H4 (cell line): ENCODE measurements around the gene KRTAP10-6. TPM values are rescaled to one million over a fixed set of nuclear protein-coding genes. Genes with fewer than 3 reads are reported as not detected.
"Not testable (repeated sequence)": the region's sequence is repeated elsewhere in the genome, so short reads cannot be mapped to it uniquely, and the experiment has no call there.

Source experiments
- DNase-seq: peaks from one replicate; pipeline ENCODE4 v3.0.0-alpha.2; 2015; ENCODE audit warnings: low spot score
- total RNA-seq: library from RNA; depleted of rRNA; stranded (reverse); fragments of >200 nt; shearing (Covaris generic); gene quantifications from 2 replicates; pipeline ENCODE4 v1.2.3, GENCODE V29; 2014

KRTAP10-6 gene
- total RNA-seq, 1 experiment from 2014 or later = not detected

DNA sequence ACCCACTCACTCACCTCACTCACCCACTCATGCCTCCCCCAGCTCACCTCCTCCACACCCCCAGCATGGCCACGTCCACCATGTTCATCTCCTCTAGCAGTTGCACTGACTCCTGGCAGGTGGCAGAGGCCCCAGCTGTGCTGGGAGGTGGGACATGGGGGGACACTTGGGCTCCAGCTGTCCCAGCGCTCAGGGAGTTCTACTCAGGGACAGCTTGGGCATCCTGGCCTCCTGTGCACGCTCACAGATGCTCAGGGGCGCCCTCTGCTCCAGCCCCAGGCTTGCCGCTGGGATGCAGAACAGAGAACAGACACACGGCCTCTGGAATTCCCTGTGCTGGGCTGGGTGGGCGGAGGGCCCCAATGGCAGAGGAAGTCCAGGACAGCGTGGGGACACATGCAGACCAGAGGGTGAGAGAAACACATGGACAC is 24.8 kb upstream of the KRTAP10-6 start:
- DNase-seq = no peak

- no peak for DNase-seq
These were observed 24.3 kb upstream of the KRTAP10-6 start for GRCh38 chr21:44616591-44616926.

- no peak for DNase-seq
These were observed 23.7 kb upstream of the KRTAP10-6 start for GRCh38 chr21:44615911-44616590.

- no peak for DNase-seq
These were observed 23.2 kb upstream of the KRTAP10-6 start for GRCh38 chr21:44615466-44615865.

GRCh38 chr21:44614961-44615391 is 22.7 kb upstream of the KRTAP10-6 start:
- no peak for DNase-seq

DNA sequence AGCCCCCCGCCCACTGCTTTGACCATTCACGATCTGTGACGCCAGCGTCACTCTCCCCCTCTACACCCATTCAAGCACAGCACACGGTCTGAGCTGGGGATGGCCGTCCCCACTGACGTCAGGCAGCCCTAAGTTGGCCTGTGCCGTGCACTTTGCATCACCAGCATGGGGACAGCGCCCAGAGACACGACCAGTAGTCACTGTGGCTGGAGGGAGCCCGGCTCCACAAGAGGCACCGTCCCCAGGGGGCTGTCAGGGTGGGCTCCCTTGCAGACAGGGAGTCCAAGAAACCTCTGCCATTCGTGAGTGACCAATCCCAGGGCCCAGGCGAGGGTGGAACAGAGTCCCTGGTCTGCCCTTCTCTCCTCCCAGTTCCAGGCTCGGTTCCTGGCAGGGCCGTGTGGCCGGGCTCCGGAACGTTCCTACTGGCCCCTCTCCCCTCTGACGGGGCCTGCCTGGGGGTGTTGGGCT is 21.9 kb upstream of the KRTAP10-6 start:
- DNase-seq = no peak

DNA sequence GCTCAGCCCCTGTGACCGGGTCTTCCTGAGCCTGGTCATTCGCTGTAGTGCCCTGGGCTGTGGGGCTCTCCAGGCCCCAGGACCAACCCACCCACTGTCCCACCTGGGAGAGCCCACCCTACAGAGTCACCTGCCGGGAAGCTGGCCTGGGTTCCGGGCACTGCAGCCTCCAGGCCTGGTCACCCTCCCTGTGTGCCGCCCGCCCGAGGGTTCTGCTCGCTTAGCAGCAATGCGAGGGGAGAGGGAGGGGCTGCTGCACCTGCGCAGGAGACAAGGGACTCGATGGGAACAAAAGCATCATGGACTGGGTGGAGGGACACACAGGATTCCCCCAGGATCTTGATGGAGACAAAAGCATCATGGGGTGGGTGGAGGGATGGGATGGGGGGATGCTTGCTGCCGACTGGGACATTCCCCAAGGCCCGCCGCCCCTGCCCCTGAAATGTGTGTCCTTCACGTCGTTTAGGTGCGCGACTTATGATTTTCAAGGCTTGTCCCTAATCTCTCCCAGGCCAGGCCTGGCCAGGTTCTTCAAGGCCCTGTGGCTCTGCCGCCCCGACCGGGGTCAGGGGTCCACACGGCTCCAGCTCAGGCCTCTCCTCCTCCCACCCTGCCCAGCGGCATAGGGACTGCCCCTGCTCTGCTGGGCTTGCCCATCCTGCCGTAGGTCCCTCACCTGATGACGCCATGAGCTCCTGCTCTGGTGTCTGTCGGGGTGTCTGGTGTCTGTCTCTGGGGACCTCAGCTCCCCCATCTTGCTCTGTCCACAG is 21.3 kb upstream of the KRTAP10-6 start:
- DNase-seq = no peak

DNA sequence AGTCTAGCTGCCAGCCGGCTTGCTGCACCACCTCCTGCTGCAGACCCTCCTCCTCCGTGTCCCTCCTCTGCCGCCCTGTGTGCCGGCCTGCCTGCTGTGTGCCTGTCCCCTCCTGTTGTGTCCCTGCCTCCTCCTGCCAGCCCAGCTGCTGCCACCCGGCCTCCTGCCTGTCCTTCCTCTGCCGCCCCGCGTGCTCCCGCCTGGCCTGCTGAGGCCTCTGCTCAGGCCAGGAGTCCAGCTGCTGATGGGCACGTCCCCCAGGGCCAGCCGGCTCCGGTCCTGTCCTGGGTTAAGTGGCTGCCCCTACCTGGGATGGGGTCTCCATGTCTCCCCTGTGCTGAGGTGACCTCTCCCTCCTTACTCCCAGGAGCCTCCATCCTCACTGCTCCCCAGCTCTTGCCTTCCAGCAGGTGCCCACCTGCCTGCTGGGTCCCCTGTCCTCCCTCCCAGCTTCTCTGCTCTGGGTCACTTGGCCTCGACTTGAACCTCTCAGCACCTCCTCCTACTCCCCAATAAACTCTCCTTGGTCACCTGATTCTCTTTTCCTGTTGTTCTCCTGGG is 20.4 kb upstream of the KRTAP10-6 start:
- no peak for DNase-seq

- no peak for DNase-seq
These were observed 19.8 kb upstream of the KRTAP10-6 start, which contains the start of gene KRTAP10-8 for GRCh38 chr21:44612029-44612486. Gene KRTAP10-8 (plus strand): TSS chr21:44612079. CDS start chr21:44612101, 22 bp downstream.

DNA sequence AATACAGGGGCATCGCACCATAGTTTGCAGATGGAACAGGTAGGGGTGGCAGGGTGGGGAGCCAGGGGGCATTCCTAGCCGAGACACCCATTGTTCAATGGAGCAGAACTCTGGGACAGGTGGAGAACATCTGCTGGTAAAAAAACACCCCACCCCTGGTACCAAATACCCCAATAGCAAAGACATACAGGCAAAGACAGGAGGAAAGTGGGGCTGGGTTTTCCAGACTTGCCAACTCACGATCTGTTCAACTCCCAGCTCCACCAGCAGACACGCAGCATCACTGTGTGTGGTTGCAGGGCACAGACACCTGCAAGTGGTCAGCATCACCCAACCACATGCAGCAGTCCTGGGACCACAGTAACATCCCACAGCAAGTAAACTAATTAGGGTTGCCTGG is 19.2 kb upstream of the KRTAP10-6 start:
- no peak for DNase-seq

- not testable (repeated sequence) for DNase-seq
These were observed 18.0 kb upstream of the KRTAP10-6 start for GRCh38 chr21:44610157-44610843.

DNA sequence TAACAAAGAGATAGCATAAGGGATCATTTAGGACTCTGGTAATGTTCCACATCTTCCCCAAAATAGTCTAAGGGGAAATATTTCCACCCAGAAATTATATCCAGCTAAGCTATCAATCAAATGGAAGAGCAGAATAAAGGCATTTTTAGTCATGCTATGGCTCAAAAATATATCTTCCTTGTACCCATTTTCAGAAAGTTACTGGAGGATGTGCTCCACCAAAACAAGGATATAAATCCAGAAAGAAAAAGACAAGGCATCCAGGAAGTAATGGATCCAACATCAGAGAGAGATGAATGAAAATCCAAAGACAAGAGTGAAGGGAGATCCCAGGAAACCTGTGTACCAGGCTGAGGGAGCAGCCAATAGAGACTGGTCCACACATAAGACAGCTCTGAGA is 16.9 kb upstream of the KRTAP10-6 start:
- DNase-seq = no peak

DNA sequence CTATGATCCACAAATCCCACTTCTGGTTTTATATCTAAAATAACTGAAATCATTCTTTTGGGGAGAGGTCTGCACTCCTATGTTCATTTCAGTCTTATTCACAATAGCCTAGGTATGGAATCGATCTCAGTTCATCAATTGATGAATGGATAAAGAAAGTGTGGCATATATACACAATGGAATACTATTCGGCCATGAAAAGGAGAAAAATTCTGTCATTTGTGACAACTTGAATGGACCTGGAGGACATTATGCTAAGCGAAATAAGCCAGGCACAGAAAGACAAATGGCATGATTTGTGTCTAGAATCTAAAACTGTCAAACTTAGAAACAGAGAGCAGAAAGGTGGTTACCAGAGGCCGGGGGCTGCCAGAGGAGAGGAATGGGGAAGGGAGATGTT is 14.2 kb upstream of the KRTAP10-6 start:
- DNase-seq = no peak

DNA sequence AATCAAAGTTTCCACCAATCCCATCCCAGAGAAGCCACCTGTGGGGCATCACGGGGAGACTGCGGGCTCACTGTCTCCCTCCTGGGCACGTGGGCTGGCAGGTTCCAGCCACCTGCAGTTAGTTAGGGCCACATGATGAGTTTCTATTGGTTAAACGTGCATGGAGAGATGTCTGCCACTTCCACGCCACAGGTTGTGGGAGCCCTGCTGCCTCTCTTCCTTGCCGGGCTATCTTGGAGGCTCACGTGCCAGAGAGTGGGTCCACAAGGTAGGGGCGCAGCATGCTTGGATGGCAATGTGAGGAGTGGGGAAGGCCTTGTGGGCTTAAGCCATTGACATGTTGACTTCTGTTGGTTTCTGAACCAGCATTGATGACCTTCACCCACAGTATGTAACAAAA is 11.6 kb upstream of the KRTAP10-6 start:
- no peak for DNase-seq

DNA sequence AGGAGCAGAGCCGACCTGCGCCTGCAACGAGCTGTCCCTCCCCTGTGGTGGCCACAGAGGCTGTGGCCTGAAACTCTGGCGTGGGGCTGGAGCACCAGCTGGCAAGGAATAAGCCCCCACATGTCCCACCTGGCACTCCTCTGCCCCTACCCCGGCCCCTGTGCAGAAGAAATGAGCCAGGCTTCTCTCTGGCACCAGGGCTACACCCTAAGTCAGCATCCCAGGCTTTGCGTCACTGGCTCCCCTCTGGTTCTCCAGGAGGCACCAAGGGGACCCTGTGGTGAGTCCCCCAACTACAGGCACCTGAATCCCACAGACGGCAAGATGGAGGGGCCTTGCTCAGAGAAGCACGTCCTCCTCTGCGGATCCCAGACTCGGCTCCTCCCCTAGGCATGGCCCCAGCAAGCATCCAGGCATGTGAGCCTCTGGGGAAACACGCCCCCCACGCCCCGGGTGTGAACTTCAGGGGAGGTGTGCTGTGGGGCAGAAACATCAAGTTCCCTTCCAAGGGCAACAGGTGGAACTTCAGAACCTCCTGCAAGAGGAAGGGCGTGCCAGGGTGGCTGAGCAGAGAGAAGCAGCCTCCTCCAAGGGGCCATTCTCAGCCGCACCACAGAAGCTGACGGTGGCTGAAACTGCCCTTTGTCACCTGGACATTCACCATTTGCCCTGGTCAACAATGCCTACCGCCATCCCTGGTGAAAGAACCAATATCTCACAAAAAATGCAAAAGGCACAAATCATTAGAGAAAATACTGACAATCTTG is 11.0 kb upstream of the KRTAP10-6 start:
- DNase-seq = no peak

GRCh38 chr21:44602463-44602850 is 10.2 kb upstream of the KRTAP10-6 start:
- DNase-seq = no peak

DNA sequence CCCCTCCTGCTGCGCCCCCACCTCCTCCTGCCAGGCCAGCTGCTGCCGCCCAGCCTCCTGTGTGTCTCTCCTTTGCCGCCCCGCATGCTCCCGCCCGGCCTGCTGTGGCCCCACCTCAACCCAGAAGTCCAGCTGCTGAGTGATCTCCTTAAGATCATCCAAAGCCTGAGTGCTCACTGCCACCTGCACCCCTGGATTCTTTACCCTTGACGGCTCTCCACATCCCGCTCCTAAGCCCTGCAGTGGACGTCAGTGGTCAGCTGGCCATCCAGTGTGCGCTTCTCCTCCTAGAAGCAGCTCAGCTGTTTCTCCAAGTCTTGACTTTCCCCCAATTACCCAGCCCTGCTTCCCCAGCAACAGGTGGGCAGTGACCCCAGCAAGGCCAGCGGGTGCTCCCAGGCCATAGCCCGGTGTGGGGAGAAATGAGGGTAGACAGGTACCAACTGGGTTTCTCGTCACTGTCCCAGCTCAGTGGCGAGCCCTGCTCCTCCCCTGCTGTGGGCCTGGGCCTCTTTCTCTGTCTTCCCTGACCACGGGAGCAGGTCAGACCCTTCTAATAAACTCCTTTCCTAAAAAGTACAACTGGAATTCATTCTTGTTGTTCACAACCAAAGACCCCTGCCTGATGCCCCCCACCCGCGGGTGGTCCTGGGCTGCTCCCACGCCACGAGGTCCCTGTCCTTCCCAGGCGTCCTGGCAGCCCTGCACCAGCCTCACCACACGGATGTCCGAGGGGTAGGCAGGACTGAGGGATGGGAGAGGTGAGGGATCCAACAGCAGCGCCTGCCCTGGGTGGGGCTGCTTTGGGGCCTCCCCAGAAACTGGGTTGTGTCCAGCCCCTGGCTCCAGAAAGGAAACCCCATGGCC is 9.5 kb upstream of the KRTAP10-6 start:
- DNase-seq = no peak

GRCh38 chr21:44601091-44601490 is 8.8 kb upstream of the KRTAP10-6 start:
- DNase-seq = not testable (repeated sequence)

- not testable (repeated sequence) for DNase-seq
These were observed 8.0 kb upstream of the KRTAP10-6 start, which contains the start of gene KRTAP10-7 for GRCh38 chr21:44600118-44600978. Gene KRTAP10-7 (plus strand): TSS chr21:44600597. CDS start chr21:44600622, 25 bp downstream.
